ENCODE data around the gene PHF21A. TPM values are rescaled to one million over a fixed set of nuclear protein-coding genes. Genes with fewer than 3 reads are reported as not detected.
A peak's percentile ranks its signal among the peaks of the same experiment; 100 is the strongest.

The PHF21A gene
- total RNA-seq, 1 donor from 2014 or later = 26.3 TPM

- DNase-seq = no peak
Observed at GRCh38 chr11:45933131-45933831, 188.0 kb downstream of the PHF21A start.

- no peak for DNase-seq
Observed at GRCh38 chr11:45932217-45932616, 189.0 kb downstream of the PHF21A start.

GRCh38 chr11:45931739-45932138 lies 189.5 kb downstream of the PHF21A start:
- no peak for DNase-seq

- peak; percentile 25 for DNase-seq
Observed at GRCh38 chr11:45930951-45931570, 190.2 kb downstream of the PHF21A start.

- no peak for DNase-seq
Observed at GRCh38 chr11:45930031-45930794, 191.0 kb downstream of the PHF21A start.

- no peak for DNase-seq
Observed at GRCh38 chr11:45929486-45930030, 191.7 kb downstream of the PHF21A start.

- no peak for DNase-seq
Observed at GRCh38 chr11:45928535-45929215, 192.6 kb downstream of the PHF21A start.

- no peak for DNase-seq
Observed at GRCh38 chr11:45927684-45928413, 193.4 kb downstream of the PHF21A start.

- DNase-seq = no peak
Observed at GRCh38 chr11:45927332-45927683, 193.9 kb downstream of the PHF21A start.

GRCh38 chr11:45926536-45927331 lies 194.5 kb downstream of the PHF21A start:
- no peak for DNase-seq

- DNase-seq = no peak
Observed at GRCh38 chr11:45926001-45926401, 195.3 kb downstream of the PHF21A start.

- no peak for DNase-seq
Observed at GRCh38 chr11:45925550-45925949, 195.7 kb downstream of the PHF21A start.

- no peak for DNase-seq
Observed at GRCh38 chr11:45924927-45925326, 196.3 kb downstream of the PHF21A start.

GRCh38 chr11:45924036-45924915 lies 197.0 kb downstream of the PHF21A start:
- DNase-seq = no peak

GRCh38 chr11:45922425-45923082 lies 198.7 kb downstream of the PHF21A start, which contains the start of gene LARGE2:
Gene LARGE2 (plus strand): TSS chr11:45922656. CDS start chr11:45922883, 227 bp downstream.
- no peak for DNase-seq

- no peak for DNase-seq
Observed at GRCh38 chr11:45921561-45922424, 199.5 kb downstream of the PHF21A start.

- DNase-seq = no peak
Observed at GRCh38 chr11:45920531-45921477, 200.4 kb downstream of the PHF21A start.

Data from skin of body (tissue), 2 donors.